ENCODE measurements around the gene CACNG4.

CACNG4 gene

DNA sequence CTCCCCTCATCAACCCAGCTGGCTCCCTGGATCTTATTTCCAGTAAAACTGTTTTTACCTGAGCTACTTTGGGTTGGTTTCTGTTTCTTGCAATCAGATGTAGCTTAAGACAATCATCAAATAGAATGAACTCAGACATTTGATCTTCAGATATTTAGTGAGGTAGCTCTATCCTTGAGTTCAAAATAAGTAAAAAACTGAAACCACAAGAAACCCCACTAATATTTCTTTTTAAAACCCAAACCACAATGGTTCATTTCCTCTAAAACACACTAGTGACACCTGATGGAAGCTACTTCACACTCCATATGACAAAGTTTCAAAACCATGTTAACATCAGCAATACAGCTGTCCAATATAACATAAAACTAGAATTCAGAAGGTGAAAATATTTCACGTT is 117.6 kb downstream of the CACNG4 start:
- no peak for TF ChIP-seq CTCF (conservative IDR thresholded peaks at IDR 0.05; ENCODE audit: low read depth)
- H3K27ac ChIP-seq = no peak overlapping the region
- ChIA-PET POLR2A (ENCODE audit: low non-redundant PET) (no interaction called here), CTCF (interaction anchor here (0.6 to 1.4 kb wide), 2 partner anchors 74 to 167 kb away, joined by 3 to 6 read pairs; no protein-coding TSS in a partner anchor)
- no peak for DNase-seq (ENCODE audit: low spot score)

Data from RWPE1 (cell line).